Activated naive CD8-positive, alpha-beta T cell treated with anti-CD3 and anti-CD28 coated beads for 36 hours (primary cell): Measurements from ENCODE around the gene SERPINA12. TPM values are rescaled to one million over a fixed set of nuclear protein-coding genes. Genes with fewer than 3 reads are reported as not detected.
"Not testable (repeated sequence)": the region's sequence is repeated elsewhere in the genome, so short reads cannot be mapped to it uniquely, and the experiment has no call there.

Experiments used
- DNase-seq: peaks from one replicate; pipeline ENCODE4 v3.0.0; 2021
- H3K27ac Mint-ChIP-seq: one replicate; pipeline ENCODE4 v1.8.0; 2022; ENCODE audit warnings: mild to moderate bottlenecking, moderate library complexity, mixed read lengths
- H3K27me3 Mint-ChIP-seq: one replicate; pipeline ENCODE4 v1.8.0; 2022; ENCODE audit warnings: mild to moderate bottlenecking, mixed read lengths
- H3K36me3 Mint-ChIP-seq: one replicate; pipeline ENCODE4 v1.8.0; 2021; ENCODE audit warnings: mild to moderate bottlenecking, mixed read lengths
- H3K4me1 Mint-ChIP-seq: one replicate; pipeline ENCODE4 v1.8.0; 2021; ENCODE audit warnings: mixed read lengths
- H3K4me3 Mint-ChIP-seq: one replicate; pipeline ENCODE4 v1.8.0; 2022; ENCODE audit warnings: mild to moderate bottlenecking, moderate library complexity, mixed read lengths
- H3K9me3 Mint-ChIP-seq: one replicate; pipeline ENCODE4 v1.8.0; 2022; ENCODE audit warnings: mixed read lengths
- total RNA-seq, 2 experiments: library from RNA; stranded (reverse); gene quantifications; one replicate each; pipeline ENCODE4 v1.2.3, GENCODE V29; 2021

SERPINA12 gene
- total RNA-seq, 2 experiments from 2014 or later: not detected

GRCh38 chr14:94485944-94486841 is 23.1 kb downstream of the SERPINA12 start:
- Mint-ChIP-seq H3K9me3 (no peaks in the 10 kb centered on the region), H3K27ac (no peak overlapping the region), H3K36me3 (no peaks in the 10 kb centered on the region), H3K4me3 (no peak overlapping the region), H3K27me3 (peaks cover 24% of the 10 kb centered on the region), H3K4me1 (peaks cover 3% of the 10 kb centered on the region)
- DNase-seq: peak; percentile 29

GRCh38 chr14:94484481-94484880 is 24.8 kb downstream of the SERPINA12 start:
- no peak for DNase-seq
- H3K36me3 Mint-ChIP-seq: no peaks in the 10 kb centered on the region
- H3K27me3 Mint-ChIP-seq: peaks cover 24% of the 10 kb centered on the region
- no peaks in the 10 kb centered on the region for H3K9me3 Mint-ChIP-seq
- H3K4me3 Mint-ChIP-seq: no peak overlapping the region
- no peak overlapping the region for H3K27ac Mint-ChIP-seq
- peaks cover 3% of the 10 kb centered on the region for H3K4me1 Mint-ChIP-seq

DNA sequence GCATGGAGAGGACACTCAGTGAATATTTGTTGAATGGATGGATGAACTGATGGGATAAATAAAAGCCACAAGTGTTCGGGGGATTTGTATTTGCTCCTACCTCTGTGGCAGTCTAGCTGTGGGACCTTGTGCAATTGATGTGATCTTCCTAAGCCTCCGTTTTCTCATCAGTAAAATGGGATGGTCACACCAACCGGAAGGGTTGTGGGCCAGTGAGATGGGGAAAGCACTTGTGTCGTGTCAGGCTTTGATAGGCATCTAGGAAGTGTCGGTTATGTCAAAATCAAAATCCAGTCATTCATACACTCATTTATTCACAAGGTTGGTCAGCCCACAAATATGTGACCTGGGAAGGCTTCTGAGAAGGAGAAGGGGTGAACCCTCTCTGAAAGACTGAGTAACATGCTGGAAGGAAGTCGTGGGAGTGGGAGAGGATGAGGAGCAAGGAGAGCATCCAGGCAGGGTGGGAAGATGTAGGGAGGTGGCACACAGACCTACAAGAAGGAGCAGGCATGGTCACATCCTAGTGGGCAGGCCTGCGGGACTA is 25.5 kb downstream of the SERPINA12 start:
- H3K27ac Mint-ChIP-seq: no peak overlapping the region
- no peak for DNase-seq

DNA sequence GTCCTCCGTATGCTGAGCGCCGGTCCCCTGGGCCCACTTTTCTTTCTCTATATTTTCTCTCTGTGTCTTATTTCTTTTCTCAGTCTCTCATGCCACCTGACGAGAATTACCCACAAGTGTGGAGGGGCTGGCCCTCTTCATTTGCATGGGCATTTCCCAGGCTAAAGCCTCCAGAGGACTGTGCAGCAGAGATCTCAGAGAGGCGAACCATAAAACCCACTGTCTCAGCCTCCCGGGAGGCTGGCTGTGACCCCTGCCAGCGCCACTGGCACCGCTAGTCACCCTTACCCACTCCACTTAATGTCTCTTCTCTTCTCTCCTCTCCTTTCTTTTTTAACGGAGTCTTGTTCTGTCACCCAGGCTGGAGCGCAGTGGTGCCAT is 26.2 kb downstream of the SERPINA12 start:
- Mint-ChIP-seq H3K9me3 (peaks cover 5% of the 10 kb centered on the region), H3K36me3 (no peaks in the 10 kb centered on the region), H3K27me3 (peaks cover 24% of the 10 kb centered on the region), H3K27ac (no peak overlapping the region), H3K4me1 (peaks cover 3% of the 10 kb centered on the region), H3K4me3 (no peak overlapping the region)
- no peak for DNase-seq

More for the DNA sequence above, 25.5 kb downstream of the SERPINA12 start:
- Mint-ChIP-seq H3K9me3 (peaks cover 3% of the 10 kb centered on the region), H3K4me1 (peaks cover 3% of the 10 kb centered on the region), H3K36me3 (no peaks in the 10 kb centered on the region), H3K4me3 (no peak overlapping the region), H3K27me3 (peaks cover 24% of the 10 kb centered on the region)

- not testable (repeated sequence) for H3K36me3 Mint-ChIP-seq, DNase-seq, H3K4me3 Mint-ChIP-seq, H3K27ac Mint-ChIP-seq, H3K4me1 Mint-ChIP-seq, H3K9me3 Mint-ChIP-seq
- H3K27me3 Mint-ChIP-seq: peaks cover 22% of the 10 kb centered on the region
These were observed 26.9 kb downstream of the SERPINA12 start for GRCh38 chr14:94482132-94483070.

DNA sequence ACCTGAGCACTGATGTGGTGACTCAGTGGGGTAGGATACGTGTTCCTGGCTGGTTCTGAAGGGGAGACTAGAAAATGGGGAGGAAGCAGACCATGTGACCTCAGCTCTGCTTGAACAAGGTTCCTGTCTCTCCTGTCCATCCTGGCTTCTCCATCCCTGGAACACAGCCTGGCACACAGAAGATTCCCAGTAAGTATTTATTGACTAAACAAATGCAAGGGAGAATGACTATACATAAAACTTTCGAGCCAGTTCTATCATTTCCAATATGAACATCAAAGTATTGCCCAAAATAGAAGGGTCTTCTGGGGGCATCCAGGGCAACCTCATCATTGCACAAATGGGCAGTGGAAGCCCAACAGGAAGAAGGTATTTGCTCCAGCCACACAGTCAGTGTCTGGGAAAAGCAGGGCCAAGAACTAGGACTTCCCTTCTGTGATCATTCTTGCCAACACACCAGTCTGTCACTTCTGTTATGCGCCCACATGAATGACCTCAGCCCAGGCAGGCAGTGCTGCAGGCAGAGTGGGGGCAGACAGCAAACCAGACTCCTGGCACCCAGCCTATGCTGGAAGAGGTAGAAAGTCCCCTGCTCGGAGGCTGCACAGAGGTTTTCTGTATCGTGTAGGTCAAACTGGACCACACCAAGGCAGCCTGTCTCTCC is 27.7 kb downstream of the SERPINA12 start:
- H3K9me3 Mint-ChIP-seq: peaks cover 11% of the 10 kb centered on the region
- H3K27me3 Mint-ChIP-seq: peaks cover 14% of the 10 kb centered on the region
- H3K27ac Mint-ChIP-seq: no peak overlapping the region
- no peaks in the 10 kb centered on the region for H3K36me3 Mint-ChIP-seq
- peaks cover 3% of the 10 kb centered on the region for H3K4me1 Mint-ChIP-seq
- no peak overlapping the region for H3K4me3 Mint-ChIP-seq
- DNase-seq: no peak

GRCh38 chr14:94480809-94481208 is 28.5 kb downstream of the SERPINA12 start:
- Mint-ChIP-seq H3K27ac (no peak overlapping the region), H3K9me3 (peaks cover 11% of the 10 kb centered on the region), H3K4me1 (no peaks in the 10 kb centered on the region), H3K27me3 (peaks cover 7% of the 10 kb centered on the region), H3K4me3 (no peak overlapping the region), H3K36me3 (no peaks in the 10 kb centered on the region)
- DNase-seq: no peak

- H3K4me3 Mint-ChIP-seq: no peak overlapping the region
- DNase-seq: no peak
- no peaks in the 10 kb centered on the region for H3K27me3 Mint-ChIP-seq
- no peak overlapping the region for H3K27ac Mint-ChIP-seq
- no peaks in the 10 kb centered on the region for H3K4me1 Mint-ChIP-seq
- H3K36me3 Mint-ChIP-seq: no peaks in the 10 kb centered on the region
- peaks cover 11% of the 10 kb centered on the region for H3K9me3 Mint-ChIP-seq
These were observed 30.8 kb downstream of the SERPINA12 start for GRCh38 chr14:94478420-94478819.

DNA sequence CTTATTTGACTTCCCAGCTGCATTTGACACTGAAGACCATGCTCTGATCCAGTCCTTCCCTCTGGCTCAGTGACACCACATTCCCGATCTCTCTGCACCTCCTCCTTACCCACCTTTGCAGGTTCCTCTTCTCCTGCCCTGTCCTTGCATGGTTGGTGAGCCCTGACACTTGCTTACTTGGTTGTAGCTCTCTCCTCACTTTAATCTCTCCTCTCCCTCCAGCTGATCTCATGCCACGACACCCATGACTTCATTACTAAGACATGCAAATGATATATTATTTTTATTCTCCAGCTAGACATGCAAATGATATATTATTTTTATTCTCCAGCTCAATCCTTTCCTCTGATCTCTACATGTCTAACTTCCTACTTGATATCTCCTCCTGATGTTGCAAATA is 33.2 kb downstream of the SERPINA12 start, which contains the start of gene SERPINA9:
SERPINA9 (minus strand) TSS at position 175 of the 400 bp plus-strand sequence. CDS start 6,357 bp downstream, outside the sequence.
- Mint-ChIP-seq H3K4me1 (no peaks in the 10 kb centered on the region), H3K27me3 (peaks cover 4% of the 10 kb centered on the region), H3K36me3 (no peaks in the 10 kb centered on the region), H3K4me3 (no peak within 1 kb of the TSS), H3K27ac (no peak within 1 kb of the TSS), H3K9me3 (peaks cover 11% of the 10 kb centered on the region)
- no peak for DNase-seq

DNA sequence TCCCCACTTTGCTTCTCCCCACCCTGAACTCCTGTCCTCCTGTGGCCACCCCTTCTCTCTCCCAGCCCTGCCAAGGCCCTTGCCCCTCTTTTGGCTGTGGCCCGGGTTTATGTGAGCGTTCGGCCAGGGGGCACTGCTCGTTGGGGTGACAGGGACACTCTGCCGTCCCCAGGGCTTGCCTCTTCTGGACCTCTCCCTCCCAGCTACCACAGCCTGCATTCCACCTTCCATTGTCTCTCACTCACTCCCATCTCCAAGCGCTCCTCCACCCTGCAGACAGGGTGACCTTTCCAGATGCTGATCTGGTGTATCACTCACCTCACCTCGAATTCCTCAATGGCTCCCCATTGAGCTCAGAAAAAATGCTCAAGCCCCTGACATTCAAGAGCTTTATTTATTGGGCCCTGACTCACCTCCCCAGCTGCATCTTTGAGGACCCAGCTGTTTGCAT is 34.7 kb downstream of the SERPINA12 start:
- DNase-seq: no peak
- H3K4me1 Mint-ChIP-seq: no peaks in the 10 kb centered on the region
- peaks cover 4% of the 10 kb centered on the region for H3K27me3 Mint-ChIP-seq
- no peaks in the 10 kb centered on the region for H3K36me3 Mint-ChIP-seq
- H3K4me3 Mint-ChIP-seq: no peak overlapping the region
- no peak overlapping the region for H3K27ac Mint-ChIP-seq
- peaks cover 11% of the 10 kb centered on the region for H3K9me3 Mint-ChIP-seq

- H3K4me1 Mint-ChIP-seq: no peaks in the 10 kb centered on the region
- H3K27ac Mint-ChIP-seq: no peak overlapping the region
- no peak overlapping the region for H3K4me3 Mint-ChIP-seq
- H3K27me3 Mint-ChIP-seq: peaks cover 4% of the 10 kb centered on the region
- peaks cover 8% of the 10 kb centered on the region for H3K9me3 Mint-ChIP-seq
- no peak for DNase-seq
- H3K36me3 Mint-ChIP-seq: no peaks in the 10 kb centered on the region
These were observed 35.4 kb downstream of the SERPINA12 start for GRCh38 chr14:94473666-94474410.

DNA sequence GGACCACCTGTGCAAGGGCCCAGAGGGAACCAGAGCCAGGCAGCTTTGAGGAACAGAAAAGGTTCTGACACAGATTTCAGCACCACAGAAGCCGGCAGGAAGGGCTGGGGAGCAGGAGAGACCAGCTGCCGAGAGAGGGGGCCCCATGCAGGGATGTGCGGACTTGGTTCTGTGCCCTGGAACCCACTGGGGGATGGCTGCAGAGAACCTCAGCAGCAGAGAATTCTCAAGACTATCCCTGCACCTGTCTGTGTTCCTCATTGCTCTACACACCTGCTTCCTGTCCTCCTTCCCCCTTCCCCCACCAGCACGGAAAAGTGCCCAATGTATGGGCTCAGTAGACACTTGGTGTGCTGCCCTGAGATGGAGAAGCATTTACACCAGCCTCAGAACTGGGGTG is 36.4 kb downstream of the SERPINA12 start:
- Mint-ChIP-seq H3K9me3 (peaks cover 4% of the 10 kb centered on the region), H3K4me1 (no peaks in the 10 kb centered on the region), H3K4me3 (no peak overlapping the region), H3K27me3 (peaks cover 4% of the 10 kb centered on the region), H3K36me3 (no peaks in the 10 kb centered on the region), H3K27ac (no peak overlapping the region)
- no peak for DNase-seq

GRCh38 chr14:94471045-94471444 is 38.2 kb downstream of the SERPINA12 start:
- no peak overlapping the region for H3K4me3 Mint-ChIP-seq
- no peaks in the 10 kb centered on the region for H3K9me3 Mint-ChIP-seq
- no peaks in the 10 kb centered on the region for H3K4me1 Mint-ChIP-seq
- H3K36me3 Mint-ChIP-seq: no peaks in the 10 kb centered on the region
- no peak overlapping the region for H3K27ac Mint-ChIP-seq
- DNase-seq: no peak
- H3K27me3 Mint-ChIP-seq: peaks cover 4% of the 10 kb centered on the region

GRCh38 chr14:94470311-94470710 is 39.0 kb downstream of the SERPINA12 start:
- no peaks in the 10 kb centered on the region for H3K9me3 Mint-ChIP-seq

More at GRCh38 chr14:94470311-94470710, 39.0 kb downstream of the SERPINA12 start:
- no peaks in the 10 kb centered on the region for H3K4me1 Mint-ChIP-seq
- no peak overlapping the region for H3K4me3 Mint-ChIP-seq
- DNase-seq: no peak
- H3K36me3 Mint-ChIP-seq: no peaks in the 10 kb centered on the region
- no peak overlapping the region for H3K27ac Mint-ChIP-seq
- H3K27me3 Mint-ChIP-seq: peaks cover 4% of the 10 kb centered on the region
